ENCODE results near the gene NFATC1. TPM values are rescaled to one million over a fixed set of nuclear protein-coding genes. Genes with fewer than 3 reads are reported as not detected.

NFATC1 gene
- total RNA-seq, 1 experiment from 2014 or later, result 6.8 TPM

- in situ Hi-C loops (cut with HindIII; ENCODE audit: low sequenced_read_pairs), result no loop called here
- no peak for DNase-seq (ENCODE audit: low spot score)
Measured at GRCh38 chr18:79521416-79522205, 125.9 kb downstream of the NFATC1 start.

- no peak for DNase-seq (ENCODE audit: low spot score)
- in situ Hi-C loops (cut with HindIII; ENCODE audit: low sequenced_read_pairs), result no loop called here
Measured at GRCh38 chr18:79522451-79523205, 126.9 kb downstream of the NFATC1 start.

- DNase-seq (ENCODE audit: low spot score), result no peak
Measured at GRCh38 chr18:79523206-79523735, 127.5 kb downstream of the NFATC1 start.

GRCh38 chr18:79523736-79524180, 128.0 kb downstream of the NFATC1 start:
- DNase-seq (ENCODE audit: low spot score), result no peak

More at GRCh38 chr18:79523206-79523735, 127.5 kb downstream of the NFATC1 start:
- in situ Hi-C loops (cut with HindIII; ENCODE audit: low sequenced_read_pairs), result no loop called here

GRCh38 chr18:79524181-79525078, 128.7 kb downstream of the NFATC1 start:
- in situ Hi-C loops (cut with HindIII; ENCODE audit: low sequenced_read_pairs), result no loop called here
- no peak for DNase-seq (ENCODE audit: low spot score)

More at GRCh38 chr18:79523736-79524180, 128.0 kb downstream of the NFATC1 start:
- in situ Hi-C loops (cut with HindIII; ENCODE audit: low sequenced_read_pairs), result no loop called here

GRCh38 chr18:79525556-79526467, 130.1 kb downstream of the NFATC1 start:
- in situ Hi-C loops (cut with HindIII; ENCODE audit: low sequenced_read_pairs), result no loop called here
- DNase-seq (ENCODE audit: low spot score), result no peak

- no peak for DNase-seq (ENCODE audit: low spot score)
- in situ Hi-C loops (cut with HindIII; ENCODE audit: low sequenced_read_pairs), result no loop called here
Measured at GRCh38 chr18:79526468-79527460, 131.0 kb downstream of the NFATC1 start.

- in situ Hi-C loops (cut with HindIII; ENCODE audit: low sequenced_read_pairs), result no loop called here
- no peak for DNase-seq (ENCODE audit: low spot score)
Measured at GRCh38 chr18:79527656-79528315, 132.1 kb downstream of the NFATC1 start.

GRCh38 chr18:79528316-79528695, 132.6 kb downstream of the NFATC1 start:
- DNase-seq (ENCODE audit: low spot score), result no peak
- in situ Hi-C loops (cut with HindIII; ENCODE audit: low sequenced_read_pairs), result no loop called here

- DNase-seq (ENCODE audit: low spot score), result peak; percentile 8
- in situ Hi-C loops (cut with HindIII; ENCODE audit: low sequenced_read_pairs), result no loop called here
Measured at GRCh38 chr18:79528846-79529245, 133.1 kb downstream of the NFATC1 start.

- in situ Hi-C loops (cut with HindIII; ENCODE audit: low sequenced_read_pairs), result no loop called here
- DNase-seq (ENCODE audit: low spot score), result no peak
Measured at GRCh38 chr18:79529296-79529695, 133.6 kb downstream of the NFATC1 start.

GRCh38 chr18:79529991-79530390, 134.3 kb downstream of the NFATC1 start:
- in situ Hi-C loops (cut with HindIII; ENCODE audit: low sequenced_read_pairs), result no loop called here
- DNase-seq (ENCODE audit: low spot score), result no peak

GRCh38 chr18:79530821-79531220, 135.1 kb downstream of the NFATC1 start:
- in situ Hi-C loops (cut with HindIII; ENCODE audit: low sequenced_read_pairs), result no loop called here
- DNase-seq (ENCODE audit: low spot score), result no peak

- in situ Hi-C loops (cut with HindIII; ENCODE audit: low sequenced_read_pairs), result no loop called here
Measured at GRCh38 chr18:79531386-79531785, 135.7 kb downstream of the NFATC1 start.

GRCh38 chr18:79531926-79532312, 136.2 kb downstream of the NFATC1 start:
- in situ Hi-C loops (cut with HindIII; ENCODE audit: low sequenced_read_pairs), result no loop called here
- DNase-seq (ENCODE audit: low spot score), result no peak

More at GRCh38 chr18:79531386-79531785, 135.7 kb downstream of the NFATC1 start:
- no peak for DNase-seq (ENCODE audit: low spot score)

- no peak for DNase-seq (ENCODE audit: low spot score)
- in situ Hi-C loops (cut with HindIII; ENCODE audit: low sequenced_read_pairs), result no loop called here
Measured at GRCh38 chr18:79532313-79533007, 136.7 kb downstream of the NFATC1 start.
